ENCODE results near the gene GARIN5A. TPM values are rescaled to one million over a fixed set of nuclear protein-coding genes. Genes with fewer than 3 reads are reported as not detected.

The GARIN5A gene
- polyA plus RNA-seq, 2 of the 4 experiments (the other 2 are of a cell fraction): 1.1 to 1.7 TPM

GRCh38 chr19:50437862-50438449 is 38.7 kb downstream of the GARIN5A start:
- ChIA-PET CTCF (interaction anchor here (1.1 to 1.3 kb wide), 2 partner anchors 23 to 69 kb away, joined by 5 read pairs; no protein-coding TSS in a partner anchor), POLR2A (no interaction called here)
- FAIRE-seq (no peak), DNase-seq (ENCODE audit: low read depth in 1 of 2, low spot score in 1 of 2) (no peak), ATAC-seq (no peak)
- H3K27ac ChIP-seq: no peak overlapping the region
- no peak overlapping the region for H3K4me3 ChIP-seq
- no peaks in the 10 kb centered on the region for H3K9me3 ChIP-seq
- no peak overlapping the region for H3K4me2 ChIP-seq
- H3K4me1 ChIP-seq: no peaks in the 10 kb centered on the region
- TF ChIP-seq MYC (IDR thresholded peaks at IDR 0.05; ENCODE audit: borderline replicate concordance, low read length) (no peak), ELK1 (IDR thresholded peaks at IDR 0.05; ENCODE audit: low read depth, low read length) (no peak), CTCF (IDR thresholded peaks at IDR 0.05) (no peak), ESRRA (IDR thresholded peaks at IDR 0.05; ENCODE audit: borderline replicate concordance, low read length) (no peak), FOSL2 (IDR thresholded peaks at IDR 0.05) (no peak), FOSL2 (CRISPR knock-in tag; IDR thresholded peaks at IDR 0.05) (no peak), SMC3 (IDR thresholded peaks at IDR 0.05) (no peak), POLR2A (IDR thresholded peaks at IDR 0.05; ENCODE audit: low read length) (no peak), REST (IDR thresholded peaks at IDR 0.05) (no peak), CHD2 (IDR thresholded peaks at IDR 0.05; ENCODE audit: low read length, partially characterized antibody) (no peak), PBX3 (IDR thresholded peaks at IDR 0.05) (no peak), RFX5 (IDR thresholded peaks at IDR 0.05) (no peak), HOXB5 (CRISPR knock-in tag; IDR thresholded peaks at IDR 0.05) (no peak)
- 58% methylated on average over 5 of the region's 5 CpGs for WGBS (ENCODE audit: missing lambda C conversion rate)

GRCh38 chr19:50435627-50436026 is 41.0 kb downstream of the GARIN5A start:
- WGBS (ENCODE audit: missing lambda C conversion rate): 59% methylated on average over 12 of the region's 12 CpGs
- POLR2A ChIA-PET: no interaction called here
- TF ChIP-seq FOSL2 (IDR thresholded peaks at IDR 0.05): no peak
- no peak for TF ChIP-seq FOSL2 (CRISPR knock-in tag; IDR thresholded peaks at IDR 0.05)
- no peak for TF ChIP-seq NPAS2 (CRISPR knock-in tag; IDR thresholded peaks at IDR 0.05; ENCODE audit: borderline replicate concordance)
- no peak for TF ChIP-seq RAD21 (conservative IDR thresholded peaks at IDR 0.05 in 1 of 2, IDR thresholded peaks at IDR 0.05 in 1 of 2)
- no peak for TF ChIP-seq HDAC2 (IDR thresholded peaks at IDR 0.05)
- TF ChIP-seq BHLHE40 (IDR thresholded peaks at IDR 0.05; ENCODE audit: low read depth, low read length): no peak
- no peak for TF ChIP-seq MAX (IDR thresholded peaks at IDR 0.05)
- no peak for TF ChIP-seq NFE2L2 (conservative IDR thresholded peaks at IDR 0.05; ENCODE audit: low read length)
- no peak for TF ChIP-seq CBX8 (IDR thresholded peaks at IDR 0.05)
- TF ChIP-seq CHD2 (IDR thresholded peaks at IDR 0.05; ENCODE audit: low read length, partially characterized antibody): no peak
- no peak for TF ChIP-seq REST (IDR thresholded peaks at IDR 0.05)
- TF ChIP-seq HEYL (CRISPR knock-in tag; IDR thresholded peaks at IDR 0.05): no peak
- no peak for TF ChIP-seq FOSB (CRISPR knock-in tag; IDR thresholded peaks at IDR 0.05)
- TF ChIP-seq MAFK (IDR thresholded peaks at IDR 0.05; ENCODE audit: partially characterized antibody): no peak
- TF ChIP-seq MAZ (IDR thresholded peaks at IDR 0.05; ENCODE audit: borderline replicate concordance, low read depth, low read length): no peak
- TF ChIP-seq RFX5 (IDR thresholded peaks at IDR 0.05): no peak
- TF ChIP-seq E2F6 (IDR thresholded peaks at IDR 0.05; ENCODE audit: borderline replicate concordance, low read depth): no peak

More at GRCh38 chr19:50435627-50436026, 41.0 kb downstream of the GARIN5A start:
- Histone ChIP-seq H3K4me2 (no peak overlapping the region), H3K9me3 (no peaks in the 10 kb centered on the region), H3K4me3 (no peak overlapping the region), H3K27ac (no peak overlapping the region), H3K4me1 (peaks cover 11% of the 10 kb centered on the region)
- no peak for ATAC-seq
- FAIRE-seq: no peak
- CTCF ChIA-PET: interaction anchor here (0.5 to 2.0 kb wide), 6 partner anchors 20 to 174 kb away, joined by 3 to 8 read pairs (median 4); no protein-coding TSS in a partner anchor
- DNase-seq (ENCODE audit: low read depth in 1 of 2, low spot score in 1 of 2): no peak
